Psoas muscle (tissue), 8 donors: ENCODE measurements around the gene RRP12. TPM values are rescaled to one million over a fixed set of nuclear protein-coding genes. Genes with fewer than 3 reads are reported as not detected.

Source experiments
- ATAC-seq, 4 donors: fragments of 200-7000 bp; cut with Tn5 transposase; one replicate each; pipeline ENCODE4 v1.9.1; 2020; ENCODE audit warnings: moderate library complexity in 3 of 4, mild to moderate bottlenecking in 2 of 4
- DNase-seq, 2 donors: peaks; one replicate each; pipeline ENCODE4 v3.0.0-alpha.2; 2020
- H3K27ac ChIP-seq: fragments of 200-600 bp; one replicate; pipeline ENCODE4 v1.8.0; 2022
- H3K27me3 ChIP-seq, 3 donors: fragments of 200-600 bp in 1 of 3; one replicate each; pipeline versions ENCODE4 v1.6.1 to v1.8.0; 2013 to 2022; ENCODE audit warnings: low read length in 2 of 3, mild to moderate bottlenecking in 2 of 3, moderate library complexity in 1 of 3; ENCODE audit not compliant: insufficient read depth in 3 of 3
- H3K36me3 ChIP-seq, 2 donors: fragments of 200-600 bp in 1 of 2; one replicate each; pipeline versions ENCODE4 v1.6.1 to v1.8.0; 2013 to 2022; ENCODE audit warnings: low read depth in 1 of 2, mild to moderate bottlenecking in 1 of 2, moderate library complexity in 1 of 2; ENCODE audit not compliant: insufficient read depth in 1 of 2
- H3K4me1 ChIP-seq: fragments of 200-600 bp; one replicate; pipeline ENCODE4 v1.8.0; 2022
- H3K4me3 ChIP-seq: fragments of 200-600 bp; one replicate; pipeline ENCODE4 v1.8.0; 2022; ENCODE audit warnings: mild to moderate bottlenecking
- H3K9me3 ChIP-seq: fragments of 200-600 bp; one replicate; pipeline ENCODE4 v1.8.0; 2022
- WGBS, 3 donors: extraction: QIAGEN DNeasy Blood & Tissue Kit; methylation state at CpG; one replicate each; pipeline versions ENCODE4 v1.1.6 to v1.1.7; 2013; 5-methylcytosine and 5-hydroxymethylcytosine counted together
- intact Hi-C, 2 donors: fragments of 100-400 bp; cut with DNase I; formaldehyde crosslinking; loops; one replicate each; pipeline versions ENCODE4 v1.11.0 to v1.14.2; 2022
- long read RNA-seq, 2 donors: library from polyadenylated mRNA; unstranded; transcript quantifications; one replicate each; pipeline ENCODE4 v2.0.0, GENCODE V29; 2021
- polyA plus RNA-seq, 3 donors: library from polyadenylated mRNA; stranded (reverse); fragments of 200-250 nt; gene quantifications; one replicate each; pipeline ENCODE4 v1.2.3, GENCODE V29; 2013
- total RNA-seq, 4 donors: library from RNA; stranded (reverse); fragmentation: NEBNext Ultra II Directional in 2 of 4; extraction: Animal tissue kit (Norgen Biotek cat#: 25700) in 2 of 4; gene quantifications; one replicate each; pipeline versions ENCODE4 v1.2.1 to v1.2.4, GENCODE V29; 2021 to 2023
- TF ChIP-seq, protein P1 (sequence below): fragments of 200-600 bp; IDR thresholded peaks from one replicate; pipeline ENCODE4 v1.8.0; 2022; ENCODE audit warnings: antibody characterized with exemption
- donor health status: healthy with polysubstance abuse.
- donor health status: DM: no; HTN: no; CAD: no; lungs with moderate emphysema.
- donor health status: Bipolar disorder and iron deficiency.
- donor health status: healthy.
- donor health status: DM: yes; HTN: yes; CAD: no.
- donor health status: DM: no; HTN: no; CAD: no.
- donor health status: DM: no; HTN: no; CAD: no.
- donor health status: DM: yes; HTN: yes; CAD: no.

The RRP12 gene, protein sequence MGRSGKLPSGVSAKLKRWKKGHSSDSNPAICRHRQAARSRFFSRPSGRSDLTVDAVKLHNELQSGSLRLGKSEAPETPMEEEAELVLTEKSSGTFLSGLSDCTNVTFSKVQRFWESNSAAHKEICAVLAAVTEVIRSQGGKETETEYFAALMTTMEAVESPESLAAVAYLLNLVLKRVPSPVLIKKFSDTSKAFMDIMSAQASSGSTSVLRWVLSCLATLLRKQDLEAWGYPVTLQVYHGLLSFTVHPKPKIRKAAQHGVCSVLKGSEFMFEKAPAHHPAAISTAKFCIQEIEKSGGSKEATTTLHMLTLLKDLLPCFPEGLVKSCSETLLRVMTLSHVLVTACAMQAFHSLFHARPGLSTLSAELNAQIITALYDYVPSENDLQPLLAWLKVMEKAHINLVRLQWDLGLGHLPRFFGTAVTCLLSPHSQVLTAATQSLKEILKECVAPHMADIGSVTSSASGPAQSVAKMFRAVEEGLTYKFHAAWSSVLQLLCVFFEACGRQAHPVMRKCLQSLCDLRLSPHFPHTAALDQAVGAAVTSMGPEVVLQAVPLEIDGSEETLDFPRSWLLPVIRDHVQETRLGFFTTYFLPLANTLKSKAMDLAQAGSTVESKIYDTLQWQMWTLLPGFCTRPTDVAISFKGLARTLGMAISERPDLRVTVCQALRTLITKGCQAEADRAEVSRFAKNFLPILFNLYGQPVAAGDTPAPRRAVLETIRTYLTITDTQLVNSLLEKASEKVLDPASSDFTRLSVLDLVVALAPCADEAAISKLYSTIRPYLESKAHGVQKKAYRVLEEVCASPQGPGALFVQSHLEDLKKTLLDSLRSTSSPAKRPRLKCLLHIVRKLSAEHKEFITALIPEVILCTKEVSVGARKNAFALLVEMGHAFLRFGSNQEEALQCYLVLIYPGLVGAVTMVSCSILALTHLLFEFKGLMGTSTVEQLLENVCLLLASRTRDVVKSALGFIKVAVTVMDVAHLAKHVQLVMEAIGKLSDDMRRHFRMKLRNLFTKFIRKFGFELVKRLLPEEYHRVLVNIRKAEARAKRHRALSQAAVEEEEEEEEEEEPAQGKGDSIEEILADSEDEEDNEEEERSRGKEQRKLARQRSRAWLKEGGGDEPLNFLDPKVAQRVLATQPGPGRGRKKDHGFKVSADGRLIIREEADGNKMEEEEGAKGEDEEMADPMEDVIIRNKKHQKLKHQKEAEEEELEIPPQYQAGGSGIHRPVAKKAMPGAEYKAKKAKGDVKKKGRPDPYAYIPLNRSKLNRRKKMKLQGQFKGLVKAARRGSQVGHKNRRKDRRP (N-terminal part only)
- total RNA-seq (100 to 1,000 TPM in 1 of 4 donors, 10 to 100 TPM in 3; 64.7 to 105 (median 76.4) TPM), polyA plus RNA-seq (100 to 1,000 TPM in 1 of 3 donors, 10 to 100 TPM in 2; 46.5 to 114 (median 76.4) TPM)
- long read RNA-seq, donor 1, full-length matches to known transcripts, result 33 of 210 reads
- long read RNA-seq, donor 1, partial matches to known transcripts, result 166 of 210 reads
- long read RNA-seq, donor 1, other reads (novel, unspliced or antisense), result 11 of 210 reads
- long read RNA-seq, donor 2, full-length matches to known transcripts, result 64 of 469 reads
- long read RNA-seq, donor 2, partial matches to known transcripts, result 373 of 469 reads
- long read RNA-seq, donor 2, other reads (novel, unspliced or antisense), result 32 of 469 reads

DNA sequence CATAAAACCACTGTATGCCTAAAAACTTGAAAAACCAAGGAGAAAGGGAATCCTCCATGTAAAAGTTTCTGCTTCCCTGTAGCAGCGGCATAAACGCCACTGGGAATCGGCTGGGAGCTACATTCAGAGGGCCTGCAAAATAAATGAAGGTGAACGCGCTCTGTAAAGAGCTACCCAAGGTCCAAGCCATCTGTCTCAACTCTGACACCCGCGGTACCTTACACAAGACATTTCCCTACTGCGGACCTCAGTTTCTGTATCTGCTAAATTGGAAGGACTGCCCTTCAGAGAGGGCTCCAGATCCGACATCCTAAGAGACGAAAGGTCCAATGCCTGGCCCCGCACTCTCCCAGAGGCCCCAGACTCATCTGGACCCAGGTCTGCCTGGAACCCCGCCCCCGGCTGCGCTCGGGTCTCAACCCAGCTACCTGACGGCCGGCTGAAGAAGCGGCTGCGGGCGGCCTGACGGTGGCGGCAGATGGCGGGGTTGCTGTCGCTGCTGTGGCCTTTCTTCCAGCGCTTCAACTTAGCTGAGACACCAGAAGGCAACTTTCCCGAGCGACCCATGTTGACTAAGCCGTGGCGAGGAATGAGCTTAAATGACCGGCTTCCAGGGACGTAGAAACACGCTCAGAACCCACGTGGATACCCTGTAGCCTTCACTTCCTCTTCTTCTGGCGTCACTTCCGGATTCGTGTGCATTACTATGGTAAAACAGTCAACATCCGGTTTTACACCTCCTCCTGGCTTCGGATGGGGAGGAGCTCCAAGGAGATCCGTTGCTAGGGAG, at the start of gene RRP12:
Gene RRP12 (minus strand): TSS at position 676 of the 790 bp plus-strand sequence. CDS start 109 bp downstream, at position 567.
- peak within 1 kb of the TSS; percentile 97 for H3K27ac ChIP-seq
- WGBS, 3 donors, result 0 to 1% (median 1%) methylated on average over 39 of the region's 39 CpGs
- H3K9me3 ChIP-seq, result no peaks in the 10 kb centered on the region
- peak within 1 kb of the TSS; percentile 96 for H3K4me3 ChIP-seq
- intact Hi-C loops, result loop anchor here in 1 of 2 donors (10.0 kb wide), 1 partner anchor 214 kb away; no protein-coding TSS in a partner anchor
- DNase-seq, result peak; percentile 72 to 84
- H3K4me1 ChIP-seq, result peaks cover 14% of the 10 kb centered on the region
- peaks cover 2 to 34% of the 10 kb centered on the region in 2 donors for H3K36me3 ChIP-seq
- no peaks in the 10 kb centered on the region for H3K27me3 ChIP-seq
- ATAC-seq, result peak; percentile 94 to 95 (median 94)
- TF ChIP-seq, protein P1, sequence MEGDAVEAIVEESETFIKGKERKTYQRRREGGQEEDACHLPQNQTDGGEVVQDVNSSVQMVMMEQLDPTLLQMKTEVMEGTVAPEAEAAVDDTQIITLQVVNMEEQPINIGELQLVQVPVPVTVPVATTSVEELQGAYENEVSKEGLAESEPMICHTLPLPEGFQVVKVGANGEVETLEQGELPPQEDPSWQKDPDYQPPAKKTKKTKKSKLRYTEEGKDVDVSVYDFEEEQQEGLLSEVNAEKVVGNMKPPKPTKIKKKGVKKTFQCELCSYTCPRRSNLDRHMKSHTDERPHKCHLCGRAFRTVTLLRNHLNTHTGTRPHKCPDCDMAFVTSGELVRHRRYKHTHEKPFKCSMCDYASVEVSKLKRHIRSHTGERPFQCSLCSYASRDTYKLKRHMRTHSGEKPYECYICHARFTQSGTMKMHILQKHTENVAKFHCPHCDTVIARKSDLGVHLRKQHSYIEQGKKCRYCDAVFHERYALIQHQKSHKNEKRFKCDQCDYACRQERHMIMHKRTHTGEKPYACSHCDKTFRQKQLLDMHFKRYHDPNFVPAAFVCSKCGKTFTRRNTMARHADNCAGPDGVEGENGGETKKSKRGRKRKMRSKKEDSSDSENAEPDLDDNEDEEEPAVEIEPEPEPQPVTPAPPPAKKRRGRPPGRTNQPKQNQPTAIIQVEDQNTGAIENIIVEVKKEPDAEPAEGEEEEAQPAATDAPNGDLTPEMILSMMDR, result no peak

DNA sequence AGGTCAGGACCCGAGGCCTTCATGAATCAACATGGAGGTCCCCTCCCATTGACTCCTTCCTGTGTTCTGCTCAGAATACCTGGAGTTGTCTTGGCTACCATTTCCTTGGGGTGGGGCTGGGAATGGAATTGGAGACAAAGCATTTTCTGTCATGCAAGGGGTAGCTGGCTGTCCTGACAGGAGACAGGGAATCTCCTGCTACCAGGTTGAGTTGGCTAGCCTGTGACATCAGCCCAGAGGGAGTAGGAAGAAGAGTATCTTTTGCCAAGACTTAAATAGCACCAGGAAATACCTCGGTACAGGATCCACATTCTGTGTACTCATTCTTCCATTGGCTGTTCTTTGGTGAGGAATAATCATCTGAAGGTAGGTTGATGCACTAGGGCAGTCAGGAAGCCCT, 49.7 kb upstream of the RRP12 start:
- ATAC-seq, result no peak
- TF ChIP-seq, protein P1, result no peak
- Histone ChIP-seq H3K4me3 (no peak overlapping the region), H3K36me3 (peaks cover 3 to 35% of the 10 kb centered on the region in 2 donors), H3K27me3 (no peaks in the 10 kb centered on the region), H3K9me3 (no peaks in the 10 kb centered on the region), H3K4me1 (peaks cover 23% of the 10 kb centered on the region), H3K27ac (no peak overlapping the region)
- DNase-seq, result no peak
- 38 to 51% (median 47%) methylated on average over 2 of the region's 2 CpGs for WGBS, 3 donors
- intact Hi-C loops, result no loop called here

DNA sequence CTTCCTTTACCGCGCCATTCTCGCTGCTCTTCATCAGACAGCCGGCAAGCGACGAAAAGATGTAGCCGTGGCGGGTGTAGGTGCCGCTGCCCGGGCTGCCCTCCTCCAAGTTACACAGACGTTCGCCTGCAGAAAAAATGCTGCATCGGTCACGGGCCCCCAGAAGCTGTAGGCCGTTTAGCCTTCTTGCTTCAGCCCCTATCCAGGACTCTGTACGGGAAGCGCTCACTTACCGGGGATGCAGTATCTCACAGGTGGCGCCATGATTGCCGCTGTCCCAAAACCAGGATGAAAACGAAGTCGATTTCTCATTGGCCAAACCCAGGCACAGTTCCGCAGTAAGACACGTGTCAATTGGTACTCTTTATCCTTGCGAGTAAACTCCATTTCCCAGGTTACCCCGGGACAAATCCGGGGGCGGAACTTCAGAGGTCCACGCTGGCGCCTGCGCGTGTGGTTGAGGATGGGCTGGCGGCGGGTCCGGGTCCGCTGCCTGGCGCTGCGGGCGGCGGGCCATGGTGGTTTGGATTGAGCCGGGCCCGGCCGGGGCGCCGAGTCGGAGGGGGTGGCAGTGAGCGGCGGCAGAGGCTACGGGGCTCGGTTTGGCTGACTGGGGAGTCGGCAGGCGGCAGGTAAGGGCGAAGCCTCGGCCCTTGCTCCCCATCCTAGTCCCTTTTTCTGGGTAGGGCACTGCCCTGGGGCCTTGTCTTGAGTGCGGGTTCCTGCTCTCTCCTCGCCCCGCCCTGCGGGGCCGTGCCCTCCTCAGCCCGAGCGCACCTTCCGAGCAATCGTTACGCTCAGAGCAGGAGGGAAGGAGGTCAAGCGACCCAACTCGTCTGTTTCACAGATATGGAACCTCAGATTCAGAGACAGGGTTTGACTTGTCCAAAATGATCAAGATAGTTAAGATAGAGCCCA, 44.8 kb upstream of the RRP12 start, which contains the start of the genes EXOSC1 and ZDHHC16:
Gene EXOSC1 (minus strand): TSS at position 285 of the 918 bp plus-strand sequence. CDS start 21 bp downstream, at position 264.
Gene ZDHHC16 (plus strand): TSS at position 454 of the 918 bp plus-strand sequence. CDS start 5,501 bp downstream, outside the sequence.
- H3K27ac ChIP-seq, result peak within 1 kb of the TSS; percentile 68
- TF ChIP-seq, protein P1, result peak; percentile 6
- no peaks in the 10 kb centered on the region for H3K9me3 ChIP-seq
- ATAC-seq, result peak; percentile 98 to 99 (median 98)
- peak within 1 kb of the TSS; percentile 87 for H3K4me3 ChIP-seq
- 0 to 1% (median 0%) methylated on average over 59 to 66 of the region's 66 CpGs for WGBS, 3 donors
- peaks cover 34% of the 10 kb centered on the region for H3K4me1 ChIP-seq
- intact Hi-C loops, result no loop called here
- DNase-seq, result peak; percentile 90 to 91
- no peaks in the 10 kb centered on the region for H3K27me3 ChIP-seq
- H3K36me3 ChIP-seq, result peaks cover 0 to 20% of the 10 kb centered on the region in 2 donors
